GM21825 (cell line): ENCODE results near the gene TRIM8.
A peak's percentile ranks its signal among the peaks of the same experiment; 100 is the strongest.

Experiments used
- ATAC-seq: cut with Tn5 transposase; IDR thresholded peaks from one replicate; pipeline ENCODE4 v1.9.1; 2021; ENCODE audit warnings: mild to moderate bottlenecking, moderate library complexity; ENCODE audit not compliant: unreplicated experiment

TRIM8 gene

GRCh38 chr10:102632394-102633111 is 11.7 kb upstream of the TRIM8 start:
- ATAC-seq: no peak

- no peak for ATAC-seq
Observed at GRCh38 chr10:102633287-102633686, 11.0 kb upstream of the TRIM8 start.

- ATAC-seq: no peak
Observed at GRCh38 chr10:102633848-102634247, 10.4 kb upstream of the TRIM8 start.

GRCh38 chr10:102634686-102635085 is 9.6 kb upstream of the TRIM8 start:
- no peak for ATAC-seq

- ATAC-seq: no peak
Observed at GRCh38 chr10:102635377-102635776, 8.9 kb upstream of the TRIM8 start.

- no peak for ATAC-seq
Observed at GRCh38 chr10:102639537-102639936, 4.7 kb upstream of the TRIM8 start.

GRCh38 chr10:102641402-102641801 is 2.9 kb upstream of the TRIM8 start:
- ATAC-seq: no peak

- peak; percentile 41 for ATAC-seq
Observed at GRCh38 chr10:102641880-102642735, 2.2 kb upstream of the TRIM8 start.

- no peak for ATAC-seq
Observed at GRCh38 chr10:102642736-102643335, 1.4 kb upstream of the TRIM8 start.

GRCh38 chr10:102643336-102644065 is 778 bp upstream of the TRIM8 start:
- no peak for ATAC-seq

GRCh38 chr10:102644646-102645387 is 538 bp downstream of the TRIM8 start:
- ATAC-seq: peak; percentile 22

- no peak for ATAC-seq
Observed at GRCh38 chr10:102645388-102645740, 1.1 kb downstream of the TRIM8 start.

GRCh38 chr10:102645741-102646609 is 1.7 kb downstream of the TRIM8 start:
- peak; percentile 27 for ATAC-seq

- no peak for ATAC-seq
Observed at GRCh38 chr10:102646610-102647442, 2.5 kb downstream of the TRIM8 start.

- no peak for ATAC-seq
Observed at GRCh38 chr10:102647443-102648268, 3.4 kb downstream of the TRIM8 start.

- ATAC-seq: no peak
Observed at GRCh38 chr10:102648269-102648888, 4.1 kb downstream of the TRIM8 start.
